Sciatic nerve (tissue), 2 donors: ENCODE data around the gene ANKRD49. TPM values are rescaled to one million over a fixed set of nuclear protein-coding genes. Genes with fewer than 3 reads are reported as not detected.

ENCODE experiments used
- ATAC-seq: fragments of 200-7000 bp; cut with Tn5 transposase; one replicate; pipeline ENCODE4 v1.9.1; 2020; ENCODE audit warnings: mild to moderate bottlenecking, moderate library complexity
- DNase-seq: peaks from one replicate; pipeline ENCODE4 v3.0.0-alpha.2; 2020; ENCODE audit warnings: low spot score
- intact Hi-C: fragments of 100-400 bp; cut with DNase I; formaldehyde crosslinking; loops from one replicate; pipeline ENCODE4 v1.14.2; 2022
- microRNA-seq: library from miRNA; unstranded; fragments of <30 nt; microRNA quantifications from one replicate; pipeline ENCODE4 v1.2.0, GENCODE V29; 2020
- total RNA-seq: library from RNA; stranded (reverse); fragmentation: NEBNext Ultra II Directional; extraction: Animal tissue kit (Norgen Biotek cat#: 25700); gene quantifications from one replicate; pipeline ENCODE4 v1.2.1, GENCODE V29; 2021
- donor health status: DM: no; HTN: no; CAD: no.
- donor health status: DM: no; HTN: no; CAD: no.

The ANKRD49 gene
- total RNA-seq, 1 donor from 2014 or later: 14.1 TPM

DNA sequence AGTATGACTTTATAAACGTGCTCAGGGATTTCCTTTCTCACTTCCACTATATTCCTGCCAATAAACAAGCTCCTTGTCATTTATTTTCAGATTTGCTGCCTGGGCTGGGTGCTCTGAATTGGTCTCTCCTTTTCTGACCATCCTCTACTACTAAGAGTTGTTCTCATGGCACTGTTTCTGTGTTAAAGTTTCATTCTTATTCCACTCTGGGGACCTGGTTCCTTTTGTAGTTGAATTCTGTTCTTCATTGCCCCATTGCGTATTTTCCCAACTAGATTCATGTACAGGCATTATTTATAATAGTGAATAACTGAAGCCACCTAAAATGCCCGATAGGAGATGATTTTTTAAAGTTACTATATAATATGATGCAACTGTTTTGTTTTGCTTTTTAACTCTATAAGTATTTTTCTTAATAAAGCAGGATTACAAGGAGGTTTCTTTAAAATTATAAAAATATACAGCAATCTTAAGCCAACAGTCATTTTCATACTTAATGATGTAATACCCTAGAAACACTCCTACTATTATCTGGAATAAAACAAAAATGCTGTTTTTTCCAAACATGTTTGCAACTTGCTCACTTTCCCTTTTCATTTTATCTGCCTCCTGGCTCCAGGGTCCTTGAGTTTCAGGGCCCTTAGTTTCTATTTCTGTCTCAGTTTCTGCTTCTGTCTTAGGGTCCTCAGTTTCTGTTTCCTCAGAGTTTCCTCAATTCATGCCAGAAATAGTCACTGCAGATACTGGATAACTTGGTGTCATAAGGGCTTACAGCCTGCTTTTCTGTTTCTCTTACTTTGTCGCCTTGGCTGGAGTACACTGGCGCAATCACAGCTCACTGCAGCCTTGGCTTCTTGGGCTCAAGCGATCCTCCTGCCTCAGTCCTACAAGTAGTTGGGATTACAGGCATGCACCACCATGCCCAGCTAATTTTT is 40.2 kb downstream of the ANKRD49 start:
- DNase-seq (no peak), ATAC-seq (peak; percentile 65)
- intact Hi-C loops: no loop called here

DNA sequence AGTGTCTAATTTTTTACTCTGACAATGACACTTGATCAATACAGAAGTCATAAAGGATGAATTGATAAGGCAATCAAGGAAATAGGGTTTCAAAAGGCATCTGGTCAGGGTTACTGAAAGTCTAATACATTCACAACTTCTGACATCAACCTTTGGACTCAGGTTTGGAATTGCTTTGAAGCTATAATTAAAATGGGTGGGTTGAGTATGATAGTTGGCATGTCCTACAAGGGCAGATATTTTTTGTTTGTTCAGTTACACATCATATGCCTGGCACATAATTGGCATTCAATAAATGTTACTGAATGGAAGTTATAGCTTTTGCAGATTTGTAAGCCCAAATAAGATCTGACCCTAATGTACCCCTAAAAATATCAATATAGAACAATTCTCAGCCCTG is 42.6 kb downstream of the ANKRD49 start:
- no peak for ATAC-seq
- intact Hi-C loops: no loop called here
- DNase-seq: no peak

DNA sequence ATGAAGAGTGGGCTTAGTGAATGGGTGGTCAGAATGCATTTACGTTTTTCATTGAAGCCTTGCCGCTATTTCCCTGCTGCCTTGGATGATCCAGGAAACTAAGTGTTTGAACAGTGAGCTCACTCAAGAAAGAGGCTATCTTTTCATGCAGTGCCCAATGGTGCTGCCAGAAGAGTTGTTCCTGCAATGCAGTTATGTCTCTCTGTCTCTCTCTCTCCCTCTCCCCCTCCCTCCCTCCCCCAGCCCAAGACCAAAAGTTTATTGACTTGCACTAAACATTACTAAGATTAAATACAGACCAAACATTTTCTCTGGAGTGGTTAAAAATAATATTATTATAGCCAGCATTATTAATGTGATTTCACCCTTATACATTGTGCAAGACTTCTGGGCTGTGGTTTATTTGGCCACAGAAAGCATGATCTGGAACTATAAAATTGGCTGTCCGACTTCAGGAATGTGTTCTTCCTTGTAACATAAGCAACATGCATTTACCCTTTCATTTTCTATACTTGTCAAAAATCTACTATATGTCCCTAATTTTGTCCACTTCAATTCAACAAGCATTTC is 43.3 kb downstream of the ANKRD49 start:
- ATAC-seq (peak; percentile 59), DNase-seq (no peak)
- intact Hi-C loops: no loop called here

DNA sequence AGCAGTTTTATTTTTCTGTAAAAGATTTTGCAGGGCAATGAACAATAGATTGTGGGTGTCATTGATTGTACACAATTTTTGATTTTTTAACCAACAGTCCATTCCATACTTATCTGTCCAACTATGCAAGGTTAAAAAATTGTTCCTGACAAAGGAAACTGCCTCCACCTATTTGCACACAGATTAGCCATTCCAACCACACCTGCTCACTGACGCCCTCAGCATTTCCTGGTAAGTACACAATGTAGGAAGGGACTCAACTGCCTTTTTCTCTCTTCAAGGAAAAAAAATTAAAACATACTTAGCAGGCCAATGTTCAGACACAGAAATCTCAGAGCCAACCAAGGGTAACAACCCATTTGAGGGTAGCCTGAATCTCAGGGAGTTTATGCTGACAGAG is 45.6 kb downstream of the ANKRD49 start:
- intact Hi-C loops: no loop called here
- DNase-seq (no peak), ATAC-seq (no peak)

DNA sequence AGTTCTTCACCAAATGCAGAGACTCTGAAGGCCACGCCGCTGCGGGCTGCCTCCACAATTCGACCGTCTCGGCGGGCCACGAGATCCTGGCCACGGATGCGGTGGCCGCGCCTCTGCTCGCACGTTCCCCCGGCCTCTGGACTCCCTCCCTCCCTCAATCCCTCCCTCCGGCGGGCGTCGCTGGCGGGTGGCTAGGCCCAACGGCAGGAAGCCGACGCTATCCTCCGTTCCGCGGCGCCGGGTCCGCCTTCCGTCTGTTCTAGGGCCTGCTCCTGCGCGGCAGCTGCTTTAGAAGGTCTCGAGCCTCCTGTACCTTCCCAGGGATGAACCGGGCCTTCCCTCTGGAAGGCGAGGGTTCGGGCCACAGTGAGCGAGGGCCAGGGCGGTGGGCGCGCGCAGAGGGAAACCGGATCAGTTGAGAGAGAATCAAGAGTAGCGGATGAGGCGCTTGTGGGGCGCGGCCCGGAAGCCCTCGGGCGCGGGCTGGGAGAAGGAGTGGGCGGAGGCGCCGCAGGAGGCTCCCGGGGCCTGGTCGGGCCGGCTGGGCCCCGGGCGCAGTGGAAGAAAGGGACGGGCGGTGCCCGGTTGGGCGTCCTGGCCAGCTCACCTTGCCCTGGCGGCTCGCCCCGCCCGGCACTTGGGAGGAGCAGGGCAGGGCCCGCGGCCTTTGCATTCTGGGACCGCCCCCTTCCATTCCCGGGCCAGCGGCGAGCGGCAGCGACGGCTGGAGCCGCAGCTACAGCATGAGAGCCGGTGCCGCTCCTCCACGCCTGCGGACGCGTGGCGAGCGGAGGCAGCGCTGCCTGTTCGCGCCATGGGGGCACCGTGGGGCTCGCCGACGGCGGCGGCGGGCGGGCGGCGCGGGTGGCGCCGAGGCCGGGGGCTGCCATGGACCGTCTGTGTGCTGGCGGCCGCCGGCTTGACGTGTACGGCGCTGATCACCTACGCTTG is 50.2 kb downstream of the ANKRD49 start, which contains the start of gene FUT4:
Gene FUT4, plus strand, starts transcription at position 227 of the 951 bp plus-strand sequence. Its CDS starts 213 bp downstream, at position 440.
- intact Hi-C loops: no loop called here
- peak; percentile 97 for ATAC-seq
- DNase-seq: peak; percentile 94

DNA sequence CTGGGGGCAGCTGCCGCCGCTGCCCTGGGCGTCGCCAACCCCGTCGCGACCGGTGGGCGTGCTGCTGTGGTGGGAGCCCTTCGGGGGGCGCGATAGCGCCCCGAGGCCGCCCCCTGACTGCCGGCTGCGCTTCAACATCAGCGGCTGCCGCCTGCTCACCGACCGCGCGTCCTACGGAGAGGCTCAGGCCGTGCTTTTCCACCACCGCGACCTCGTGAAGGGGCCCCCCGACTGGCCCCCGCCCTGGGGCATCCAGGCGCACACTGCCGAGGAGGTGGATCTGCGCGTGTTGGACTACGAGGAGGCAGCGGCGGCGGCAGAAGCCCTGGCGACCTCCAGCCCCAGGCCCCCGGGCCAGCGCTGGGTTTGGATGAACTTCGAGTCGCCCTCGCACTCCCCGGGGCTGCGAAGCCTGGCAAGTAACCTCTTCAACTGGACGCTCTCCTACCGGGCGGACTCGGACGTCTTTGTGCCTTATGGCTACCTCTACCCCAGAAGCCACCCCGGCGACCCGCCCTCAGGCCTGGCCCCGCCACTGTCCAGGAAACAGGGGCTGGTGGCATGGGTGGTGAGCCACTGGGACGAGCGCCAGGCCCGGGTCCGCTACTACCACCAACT is 51.0 kb downstream of the ANKRD49 start:
- peak; percentile 65 for DNase-seq
- ATAC-seq: peak; percentile 3
- intact Hi-C loops: no loop called here

DNA sequence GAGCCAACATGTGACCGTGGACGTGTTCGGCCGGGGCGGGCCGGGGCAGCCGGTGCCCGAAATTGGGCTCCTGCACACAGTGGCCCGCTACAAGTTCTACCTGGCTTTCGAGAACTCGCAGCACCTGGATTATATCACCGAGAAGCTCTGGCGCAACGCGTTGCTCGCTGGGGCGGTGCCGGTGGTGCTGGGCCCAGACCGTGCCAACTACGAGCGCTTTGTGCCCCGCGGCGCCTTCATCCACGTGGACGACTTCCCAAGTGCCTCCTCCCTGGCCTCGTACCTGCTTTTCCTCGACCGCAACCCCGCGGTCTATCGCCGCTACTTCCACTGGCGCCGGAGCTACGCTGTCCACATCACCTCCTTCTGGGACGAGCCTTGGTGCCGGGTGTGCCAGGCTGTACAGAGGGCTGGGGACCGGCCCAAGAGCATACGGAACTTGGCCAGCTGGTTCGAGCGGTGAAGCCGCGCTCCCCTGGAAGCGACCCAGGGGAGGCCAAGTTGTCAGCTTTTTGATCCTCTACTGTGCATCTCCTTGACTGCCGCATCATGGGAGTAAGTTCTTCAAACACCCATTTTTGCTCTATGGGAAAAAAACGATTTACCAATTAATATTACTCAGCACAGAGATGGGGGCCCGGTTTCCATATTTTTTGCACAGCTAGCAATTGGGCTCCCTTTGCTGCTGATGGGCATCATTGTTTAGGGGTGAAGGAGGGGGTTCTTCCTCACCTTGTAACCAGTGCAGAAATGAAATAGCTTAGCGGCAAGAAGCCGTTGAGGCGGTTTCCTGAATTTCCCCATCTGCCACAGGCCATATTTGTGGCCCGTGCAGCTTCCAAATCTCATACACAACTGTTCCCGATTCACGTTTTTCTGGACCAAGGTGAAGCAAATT is 51.7 kb downstream of the ANKRD49 start:
- DNase-seq (no peak), ATAC-seq (no peak)
- intact Hi-C loops: no loop called here

DNA sequence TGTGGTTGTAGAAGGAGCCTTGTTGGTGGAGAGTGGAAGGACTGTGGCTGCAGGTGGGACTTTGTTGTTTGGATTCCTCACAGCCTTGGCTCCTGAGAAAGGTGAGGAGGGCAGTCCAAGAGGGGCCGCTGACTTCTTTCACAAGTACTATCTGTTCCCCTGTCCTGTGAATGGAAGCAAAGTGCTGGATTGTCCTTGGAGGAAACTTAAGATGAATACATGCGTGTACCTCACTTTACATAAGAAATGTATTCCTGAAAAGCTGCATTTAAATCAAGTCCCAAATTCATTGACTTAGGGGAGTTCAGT is 52.3 kb downstream of the ANKRD49 start:
- intact Hi-C loops: no loop called here
- DNase-seq (no peak), ATAC-seq (no peak)

DNA sequence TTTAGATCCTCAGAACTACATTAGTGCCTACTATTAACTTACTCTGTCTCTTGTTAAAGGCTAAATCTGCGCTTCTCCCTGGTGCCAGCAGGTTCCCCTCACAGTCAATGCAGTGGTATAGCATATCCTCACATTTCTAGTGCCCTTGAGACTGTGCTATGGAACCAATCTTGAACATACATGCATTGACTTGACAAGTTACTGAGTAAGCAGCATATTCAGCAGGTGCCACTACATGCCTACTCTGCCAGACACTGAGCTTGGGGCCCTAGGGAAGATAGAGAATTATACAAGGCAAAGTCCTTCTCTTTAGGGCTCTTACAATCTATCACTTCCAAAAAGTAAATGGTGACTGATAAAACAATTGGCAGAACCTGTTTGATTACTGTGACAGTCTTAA is 53.1 kb downstream of the ANKRD49 start:
- no peak for ATAC-seq
- intact Hi-C loops: no loop called here
- DNase-seq: no peak

DNA sequence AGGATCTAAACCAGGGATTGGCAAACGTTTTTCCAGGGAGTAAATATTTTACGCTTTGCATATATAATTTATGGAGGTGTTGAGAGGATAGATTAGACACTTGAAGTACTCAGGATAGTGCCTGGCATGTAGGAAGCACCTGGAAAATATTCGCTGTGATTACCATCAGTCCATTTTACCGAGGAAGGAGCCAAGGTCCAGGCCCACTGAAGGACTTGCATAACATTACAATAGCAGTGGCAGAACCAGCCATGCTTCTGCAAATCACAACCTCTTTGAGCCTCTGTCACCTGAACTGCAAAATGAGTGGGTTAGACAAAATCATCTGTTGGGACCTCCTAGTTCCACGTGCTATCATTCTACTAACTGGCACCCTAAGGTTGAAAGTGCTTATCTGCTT is 55.4 kb downstream of the ANKRD49 start:
- intact Hi-C loops: no loop called here
- ATAC-seq (no peak), DNase-seq (no peak)

Small RNAs within 50 kb of the gene (microRNA-seq; reads per million reads assigned to microRNA genes)
- 6.2 reads per million, percentile 14 among the genes with 10 or more reads in this experiment for gene MIR548L

Other genes starting within 250 kb of the ANKRD49 start
- gene IZUMO1R, start 189.4 kb upstream of the ANKRD49 start, total RNA-seq: not detected
- 0.62 TPM for gene GPR83, start 92.6 kb upstream of the ANKRD49 start, total RNA-seq
- gene MRE11, start 140 bp upstream of the ANKRD49 start, total RNA-seq: 30.7 TPM
- not detected for gene C11orf97, start 18.5 kb downstream of the ANKRD49 start, total RNA-seq
- gene FUT4, start 49.9 kb downstream of the ANKRD49 start, total RNA-seq: 7.2 TPM
- 7.8 TPM for gene PIWIL4, start 73.4 kb downstream of the ANKRD49 start, total RNA-seq